HG03196 (cell line): ENCODE results near the gene SOHLH2.

Source experiments
- ATAC-seq: cut with Tn5 transposase; IDR thresholded peaks from one replicate; pipeline ENCODE4 v1.9.1; 2021; ENCODE audit not compliant: unreplicated experiment

SOHLH2 gene

GRCh38 chr13:36133950-36134626 lies 80.3 kb downstream of the SOHLH2 start:
- ATAC-seq: no peak

GRCh38 chr13:36132376-36132775 lies 82.0 kb downstream of the SOHLH2 start:
- ATAC-seq: no peak

- ATAC-seq: no peak
These were observed 82.4 kb downstream of the SOHLH2 start for GRCh38 chr13:36131931-36132297.

- no peak for ATAC-seq
These were observed 83.0 kb downstream of the SOHLH2 start, which contains the start of gene DCLK1 for GRCh38 chr13:36131222-36131930. Gene DCLK1 (minus strand): TSS chr13:36131382.

GRCh38 chr13:36130552-36131221 lies 83.7 kb downstream of the SOHLH2 start:
- ATAC-seq: no peak

- no peak for ATAC-seq
These were observed 84.2 kb downstream of the SOHLH2 start for GRCh38 chr13:36130193-36130551.

- no peak for ATAC-seq
These were observed 84.8 kb downstream of the SOHLH2 start for GRCh38 chr13:36129539-36129938.

- no peak for ATAC-seq
These were observed 87.9 kb downstream of the SOHLH2 start for GRCh38 chr13:36126491-36126890.

- ATAC-seq: no peak
These were observed 88.5 kb downstream of the SOHLH2 start for GRCh38 chr13:36125841-36126240.

- no peak for ATAC-seq
These were observed 90.0 kb downstream of the SOHLH2 start for GRCh38 chr13:36124236-36124822.
